IPS-11a (cell line): ENCODE results near the gene P2RY11.

ENCODE experiments used
- H3K4me3 ChIP-seq: one replicate; pipeline ENCODE4 v1.5.1; 2013; ENCODE audit warnings: low read depth, low read length, control low read depth

P2RY11 gene

GRCh38 chr19:10137751-10138682 is 26.5 kb downstream of the P2RY11 start:
- H3K4me3 ChIP-seq = no peak overlapping the region

GRCh38 chr19:10138879-10139795 is 27.6 kb downstream of the P2RY11 start:
- H3K4me3 ChIP-seq = no peak overlapping the region

GRCh38 chr19:10139952-10140351 is 28.5 kb downstream of the P2RY11 start:
- H3K4me3 ChIP-seq = no peak overlapping the region

- no peak overlapping the region for H3K4me3 ChIP-seq
These were observed 30.0 kb downstream of the P2RY11 start for GRCh38 chr19:10141479-10141878.

- no peak overlapping the region for H3K4me3 ChIP-seq
These were observed 30.5 kb downstream of the P2RY11 start for GRCh38 chr19:10141973-10142372.

GRCh38 chr19:10142701-10143375 is 31.3 kb downstream of the P2RY11 start:
- no peak overlapping the region for H3K4me3 ChIP-seq

GRCh38 chr19:10143681-10144080 is 32.2 kb downstream of the P2RY11 start:
- H3K4me3 ChIP-seq = no peak overlapping the region

- no peak overlapping the region for H3K4me3 ChIP-seq
These were observed 32.9 kb downstream of the P2RY11 start for GRCh38 chr19:10144361-10144760.

- no peak overlapping the region for H3K4me3 ChIP-seq
These were observed 33.5 kb downstream of the P2RY11 start for GRCh38 chr19:10145031-10145430.

GRCh38 chr19:10146142-10146541 is 34.6 kb downstream of the P2RY11 start:
- H3K4me3 ChIP-seq = no peak overlapping the region

- no peak overlapping the region for H3K4me3 ChIP-seq
These were observed 37.9 kb downstream of the P2RY11 start for GRCh38 chr19:10149427-10149826.

GRCh38 chr19:10151521-10151920 is 40.0 kb downstream of the P2RY11 start:
- no peak overlapping the region for H3K4me3 ChIP-seq

- no peak overlapping the region for H3K4me3 ChIP-seq
These were observed 40.6 kb downstream of the P2RY11 start for GRCh38 chr19:10152100-10152499.

- no peak overlapping the region for H3K4me3 ChIP-seq
These were observed 44.3 kb downstream of the P2RY11 start for GRCh38 chr19:10155839-10156238.

GRCh38 chr19:10158071-10158470 is 46.6 kb downstream of the P2RY11 start:
- no peak overlapping the region for H3K4me3 ChIP-seq

- no peak overlapping the region for H3K4me3 ChIP-seq
These were observed 47.0 kb downstream of the P2RY11 start for GRCh38 chr19:10158485-10158884.

GRCh38 chr19:10159610-10160009 is 48.1 kb downstream of the P2RY11 start:
- H3K4me3 ChIP-seq = no peak overlapping the region

- no peak overlapping the region for H3K4me3 ChIP-seq
These were observed 52.0 kb downstream of the P2RY11 start for GRCh38 chr19:10163536-10163935.
